CD4-positive, alpha-beta memory T cell (primary cell): Measurements from ENCODE around the gene COL4A2. TPM values are rescaled to one million over a fixed set of nuclear protein-coding genes. Genes with fewer than 3 reads are reported as not detected.

Experiments used
- CTCF ChIA-PET: fragments of 350-600 bp; sonication (Branson Sonifier 250); formaldehyde crosslinking; loops from one replicate; lab custom pipeline; 2021; ENCODE audit warnings: inconsistent platforms; ENCODE audit not compliant: partially characterized antibody; lab: Charles Lee
- POLR2A ChIA-PET: fragments of 350-600 bp; sonication (Branson Sonifier 250); formaldehyde crosslinking; loops from one replicate; lab custom pipeline; 2021; ENCODE audit not compliant: partially characterized antibody; lab: Charles Lee
- DNase-seq, 5 donors: peaks; one replicate each; pipeline versions ENCODE4 v3.0.0 to v3.0.0-alpha.2; 2020 to 2022; ENCODE audit warnings: mixed read lengths in 1 of 5
- H3K27ac ChIP-seq: one replicate; pipeline ENCODE4 v1.7.0; 2013; ENCODE audit warnings: low read depth, low read length
- H3K27me3 ChIP-seq: 2 replicates; pipeline ENCODE4 v1.7.0; 2013; ENCODE audit warnings: mild to moderate bottlenecking, low read length, moderate library complexity; ENCODE audit not compliant: insufficient read depth
- H3K36me3 ChIP-seq: 2 replicates; pipeline ENCODE4 v1.7.0; 2013; ENCODE audit warnings: mild to moderate bottlenecking, low read length, moderate library complexity; ENCODE audit not compliant: insufficient read depth
- H3K4me1 ChIP-seq: 2 replicates; pipeline ENCODE4 v1.7.0; 2013; ENCODE audit warnings: mild to moderate bottlenecking, low read length, moderate library complexity; ENCODE audit not compliant: insufficient read depth
- H3K4me3 ChIP-seq, 2 donors: one replicate each; pipeline ENCODE4 v1.7.0; 2013; ENCODE audit warnings: low read length in 2 of 2, mild to moderate bottlenecking in 1 of 2
- H3K9me3 ChIP-seq, 2 donors: one replicate each; pipeline ENCODE4 v1.7.0; 2013; ENCODE audit warnings: low read length in 2 of 2, control low read depth in 1 of 2; ENCODE audit not compliant: control insufficient read depth in 1 of 2
- H3K27ac Mint-ChIP-seq, 7 donors: one replicate each; pipeline ENCODE4 v1.8.0; 2020 to 2021; ENCODE audit warnings: mixed read lengths in 7 of 7, mild to moderate bottlenecking in 6 of 7, inconsistent platforms in 3 of 7, moderate library complexity in 3 of 7
- H3K27me3 Mint-ChIP-seq, 2 donors: one replicate each; pipeline ENCODE4 v1.8.0; 2020 to 2021; ENCODE audit warnings: mixed read lengths in 2 of 2
- H3K36me3 Mint-ChIP-seq, 2 donors: one replicate each; pipeline ENCODE4 v1.8.0; 2020 to 2021; ENCODE audit warnings: mixed read lengths in 2 of 2, inconsistent platforms in 1 of 2, mild to moderate bottlenecking in 1 of 2
- H3K4me1 Mint-ChIP-seq, 4 donors: one replicate each; pipeline ENCODE4 v1.8.0; 2020 to 2021; ENCODE audit warnings: mixed read lengths in 4 of 4, mild to moderate bottlenecking in 1 of 4
- H3K4me3 Mint-ChIP-seq, 8 donors: one replicate each; pipeline ENCODE4 v1.8.0; 2020 to 2021; ENCODE audit warnings: mixed read lengths in 8 of 8, mild to moderate bottlenecking in 7 of 8, moderate library complexity in 6 of 8, inconsistent platforms in 3 of 8
- H3K9me3 Mint-ChIP-seq, 8 donors: one replicate each; pipeline ENCODE4 v1.8.0; 2020 to 2021; ENCODE audit warnings: mixed read lengths in 8 of 8, mild to moderate bottlenecking in 5 of 8, inconsistent platforms in 3 of 8, moderate library complexity in 1 of 8
- intact Hi-C: fragments of 100-400 bp; cut with micrococcal nuclease; formaldehyde crosslinking; loops from one replicate; pipeline ENCODE4 v1.15.1; 2023
- polyA plus RNA-seq, 2 donors: library from polyadenylated mRNA; unstranded; fragments of 300-500 nt; fragmentation: Illumina TruSeq; gene quantifications; one replicate each; pipeline ENCODE4 v1.2.3, GENCODE V29; 2021
- total RNA-seq, 2 experiments: library from RNA; stranded (reverse); gene quantifications; one replicate each; pipeline ENCODE4 v1.2.3, GENCODE V29; 2021

COL4A2 gene
- total and polyA plus RNA-seq, 4 experiments from 2014 or later = not detected

DNA sequence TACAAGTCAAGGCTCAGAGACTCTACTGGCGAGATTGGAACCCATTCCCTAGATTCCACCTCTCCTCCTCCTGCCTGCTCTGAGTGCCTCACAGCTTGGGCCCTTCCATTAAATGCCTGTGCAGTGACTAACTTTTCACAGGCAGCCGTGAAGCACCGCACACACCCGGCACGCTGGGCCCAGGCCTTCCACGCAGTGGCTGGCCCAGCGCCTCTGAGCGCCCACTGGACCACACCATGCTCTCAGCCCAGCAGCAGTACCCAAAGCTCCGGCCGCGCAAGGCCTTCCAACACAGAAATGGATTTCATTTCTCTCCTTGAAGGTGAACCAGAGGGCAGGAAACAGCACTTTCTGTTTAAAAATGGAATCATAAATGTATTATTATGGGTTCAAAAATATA is 228.4 kb downstream of the COL4A2 start:
- POLR2A ChIA-PET = no interaction called here
- DNase-seq = no peak
- H3K4me1 ChIP-seq = no peaks in the 10 kb centered on the region

DNA sequence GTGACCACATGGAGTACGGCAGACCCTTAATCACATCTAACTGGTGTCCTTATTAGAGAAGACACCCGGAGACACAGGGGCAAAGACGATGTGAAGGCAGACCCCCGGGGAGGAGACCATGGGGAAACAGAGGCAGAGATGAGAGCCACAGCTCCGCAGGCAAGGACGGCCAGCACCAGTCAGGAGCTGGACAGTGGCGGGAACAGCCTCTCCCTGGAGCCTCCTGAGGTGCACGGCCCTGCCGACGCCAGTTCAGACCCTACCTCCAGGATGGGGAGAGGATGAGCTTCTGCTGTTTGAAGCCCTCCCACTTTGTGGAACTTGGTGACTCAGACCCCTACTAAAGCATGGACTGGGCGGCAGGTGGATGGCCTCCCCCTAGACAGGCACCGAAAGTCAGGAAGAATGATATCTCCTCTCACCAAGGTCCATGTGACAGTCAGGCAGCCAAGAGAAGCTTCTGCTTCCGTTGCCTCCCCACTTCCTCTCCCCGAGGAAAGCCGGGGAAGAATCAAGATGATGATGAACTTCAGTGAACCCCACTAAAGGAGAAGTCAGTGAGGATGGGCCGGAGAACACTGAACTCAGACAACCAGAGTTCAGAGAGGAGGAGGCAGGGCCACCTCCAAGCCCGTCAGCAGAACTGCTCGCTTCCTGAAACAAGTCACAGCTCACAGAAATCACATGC is 229.1 kb downstream of the COL4A2 start:
- Mint-ChIP-seq H3K36me3 (no peaks in the 10 kb centered on the region), H3K4me1 (peaks cover 0 to 7% (median 6%) of the 10 kb centered on the region in 4 donors), H3K27me3 (no peaks in the 10 kb centered on the region), H3K27ac (peak overlapping the region in 4 of 7 donors; percentile 29 to 85 (median 58)), H3K9me3 (no peaks in the 10 kb centered on the region), H3K4me3 (no peak overlapping the region)
- no peak overlapping the region for H3K27ac ChIP-seq
- ChIA-PET POLR2A (no interaction called here), CTCF (no interaction called here)
- H3K4me1 ChIP-seq = no peaks in the 10 kb centered on the region
- H3K4me3 ChIP-seq = no peak overlapping the region
- H3K9me3 ChIP-seq = no peaks in the 10 kb centered on the region
- no peaks in the 10 kb centered on the region for H3K36me3 ChIP-seq
- no peaks in the 10 kb centered on the region for H3K27me3 ChIP-seq
- intact Hi-C loops = no loop called here
- DNase-seq = no peak

More for the DNA sequence above, 228.4 kb downstream of the COL4A2 start:
- no peak overlapping the region for H3K4me3 Mint-ChIP-seq
- no peak overlapping the region for H3K27ac Mint-ChIP-seq
- H3K4me1 Mint-ChIP-seq = peaks cover 0 to 7% (median 6%) of the 10 kb centered on the region in 4 donors
- no peaks in the 10 kb centered on the region for H3K36me3 Mint-ChIP-seq
- Histone ChIP-seq H3K9me3 (no peaks in the 10 kb centered on the region), H3K27ac (no peak overlapping the region), H3K36me3 (no peaks in the 10 kb centered on the region), H3K27me3 (no peaks in the 10 kb centered on the region), H3K4me3 (no peak overlapping the region)
- H3K27me3 Mint-ChIP-seq = no peaks in the 10 kb centered on the region
- intact Hi-C loops = no loop called here
- H3K9me3 Mint-ChIP-seq = no peaks in the 10 kb centered on the region
- CTCF ChIA-PET = no interaction called here

GRCh38 chr13:110538632-110539031 is 231.5 kb downstream of the COL4A2 start:
- Histone ChIP-seq H3K27me3 (no peaks in the 10 kb centered on the region), H3K4me3 (no peak overlapping the region), H3K9me3 (no peaks in the 10 kb centered on the region), H3K36me3 (no peaks in the 10 kb centered on the region), H3K27ac (no peak overlapping the region), H3K4me1 (no peaks in the 10 kb centered on the region)
- intact Hi-C loops = no loop called here
- peaks cover 0 to 7% (median 6%) of the 10 kb centered on the region in 4 donors for H3K4me1 Mint-ChIP-seq
- no peaks in the 10 kb centered on the region for H3K27me3 Mint-ChIP-seq
- H3K4me3 Mint-ChIP-seq = no peak overlapping the region
- H3K27ac Mint-ChIP-seq = peak overlapping the region in 1 of 7 donors; percentile 1
- no peaks in the 10 kb centered on the region for H3K9me3 Mint-ChIP-seq
- DNase-seq = no peak
- no peaks in the 10 kb centered on the region for H3K36me3 Mint-ChIP-seq
- CTCF ChIA-PET = interaction anchor here (1.6 kb wide), 1 partner anchor 10 kb away, joined by 3 read pairs; no protein-coding TSS in a partner anchor
- POLR2A ChIA-PET = no interaction called here

GRCh38 chr13:110539894-110540293 is 232.8 kb downstream of the COL4A2 start:
- Mint-ChIP-seq H3K9me3 (peaks cover 0 to 2% (median 0%) of the 10 kb centered on the region in 8 donors), H3K4me3 (no peak overlapping the region), H3K27ac (no peak overlapping the region), H3K36me3 (peaks cover 0 to 2% of the 10 kb centered on the region in 2 donors), H3K4me1 (peaks cover 0 to 7% (median 6%) of the 10 kb centered on the region in 4 donors), H3K27me3 (no peaks in the 10 kb centered on the region)
- Histone ChIP-seq H3K27ac (no peak overlapping the region), H3K27me3 (no peaks in the 10 kb centered on the region), H3K4me1 (no peaks in the 10 kb centered on the region), H3K9me3 (no peaks in the 10 kb centered on the region), H3K4me3 (no peak overlapping the region), H3K36me3 (no peaks in the 10 kb centered on the region)
- ChIA-PET POLR2A (no interaction called here), CTCF (no interaction called here)
- intact Hi-C loops = no loop called here
- DNase-seq = no peak

DNA sequence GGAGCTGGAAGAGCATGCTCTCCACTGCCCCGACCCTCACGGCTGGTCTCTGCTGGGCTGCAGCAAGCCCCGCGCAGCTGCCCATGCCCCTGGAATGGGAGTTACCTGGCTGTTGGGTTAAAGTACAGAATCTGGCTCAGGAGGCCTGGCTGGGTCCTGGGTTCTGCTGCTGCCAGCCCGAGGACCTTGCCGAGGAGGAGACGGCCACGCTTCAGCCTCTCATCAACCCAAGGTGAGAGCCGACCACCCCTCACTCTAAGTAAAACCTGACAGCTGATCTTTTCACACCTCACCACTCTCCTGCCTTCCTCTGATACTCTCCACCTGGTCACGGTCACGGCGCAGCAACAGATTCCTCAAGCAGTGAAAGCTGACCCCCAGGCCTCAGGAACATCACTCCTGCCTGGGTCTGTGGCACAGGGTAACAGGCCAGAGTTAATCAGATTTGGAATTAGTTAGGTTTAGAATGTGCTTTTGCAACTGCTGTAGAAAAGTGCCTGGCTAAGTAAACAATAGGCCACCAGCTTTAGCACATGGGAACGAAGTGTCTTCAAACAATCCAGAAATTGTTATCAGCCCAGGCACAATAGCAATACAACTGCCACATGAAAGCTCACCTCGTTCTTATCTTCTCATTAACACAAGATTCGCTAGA is 233.9 kb downstream of the COL4A2 start:
- H3K9me3 ChIP-seq = no peaks in the 10 kb centered on the region
- no peaks in the 10 kb centered on the region for H3K27me3 Mint-ChIP-seq
- peaks cover 0 to 4% (median 0%) of the 10 kb centered on the region in 8 donors for H3K9me3 Mint-ChIP-seq
- H3K36me3 ChIP-seq = no peaks in the 10 kb centered on the region
- no peak overlapping the region for H3K27ac Mint-ChIP-seq
- no peak overlapping the region for H3K4me3 ChIP-seq
- DNase-seq = no peak
- no peak overlapping the region for H3K27ac ChIP-seq
- intact Hi-C loops = no loop called here
- no peaks in the 10 kb centered on the region for H3K27me3 ChIP-seq
- peaks cover 0 to 4% of the 10 kb centered on the region in 2 donors for H3K36me3 Mint-ChIP-seq
- peaks cover 0 to 6% (median 5%) of the 10 kb centered on the region in 4 donors for H3K4me1 Mint-ChIP-seq
- H3K4me1 ChIP-seq = no peaks in the 10 kb centered on the region
- CTCF ChIA-PET = no interaction called here
- H3K4me3 Mint-ChIP-seq = no peak overlapping the region
- POLR2A ChIA-PET = no interaction called here

- H3K27ac Mint-ChIP-seq = no peak overlapping the region
- no peak for DNase-seq
Measured at GRCh38 chr13:110541526-110541920, 234.4 kb downstream of the COL4A2 start.

GRCh38 chr13:110542169-110542796 is 235.2 kb downstream of the COL4A2 start:
- Histone ChIP-seq H3K4me3 (no peak overlapping the region), H3K27me3 (no peaks in the 10 kb centered on the region), H3K9me3 (no peaks in the 10 kb centered on the region), H3K27ac (no peak overlapping the region), H3K36me3 (no peaks in the 10 kb centered on the region), H3K4me1 (no peaks in the 10 kb centered on the region)
- Mint-ChIP-seq H3K9me3 (peaks cover 0 to 4% (median 0%) of the 10 kb centered on the region in 8 donors), H3K4me3 (no peak overlapping the region), H3K27ac (no peak overlapping the region), H3K27me3 (no peaks in the 10 kb centered on the region), H3K36me3 (peaks cover 0 to 8% of the 10 kb centered on the region in 2 donors), H3K4me1 (peaks cover 0 to 3% (median 1%) of the 10 kb centered on the region in 4 donors)
- POLR2A ChIA-PET = no interaction called here
- CTCF ChIA-PET = no interaction called here
- intact Hi-C loops = no loop called here
- no peak for DNase-seq

More at GRCh38 chr13:110541526-110541920, 234.4 kb downstream of the COL4A2 start:
- intact Hi-C loops = no loop called here
- Histone ChIP-seq H3K9me3 (no peaks in the 10 kb centered on the region), H3K27me3 (no peaks in the 10 kb centered on the region), H3K27ac (no peak overlapping the region), H3K4me3 (no peak overlapping the region), H3K36me3 (no peaks in the 10 kb centered on the region), H3K4me1 (no peaks in the 10 kb centered on the region)
- CTCF ChIA-PET = no interaction called here
- Mint-ChIP-seq H3K9me3 (peaks cover 0 to 4% (median 0%) of the 10 kb centered on the region in 8 donors), H3K27me3 (no peaks in the 10 kb centered on the region), H3K36me3 (peaks cover 0 to 4% of the 10 kb centered on the region in 2 donors), H3K4me1 (peaks cover 0 to 4% (median 1%) of the 10 kb centered on the region in 4 donors), H3K4me3 (no peak overlapping the region)
- POLR2A ChIA-PET = no interaction called here
